Embryonic facial prominence (tissue), 1 donor: ENCODE data around the gene KRT17.
"Not testable (repeated sequence)": the region's sequence is repeated elsewhere in the genome, so short reads cannot be mapped to it uniquely, and the experiment has no call there.

Experiments used
- DNase-seq: peaks from one replicate; pipeline ENCODE4 v3.0.0-alpha.2; 2016; ENCODE audit errors: extremely low spot score

The KRT17 gene

DNA sequence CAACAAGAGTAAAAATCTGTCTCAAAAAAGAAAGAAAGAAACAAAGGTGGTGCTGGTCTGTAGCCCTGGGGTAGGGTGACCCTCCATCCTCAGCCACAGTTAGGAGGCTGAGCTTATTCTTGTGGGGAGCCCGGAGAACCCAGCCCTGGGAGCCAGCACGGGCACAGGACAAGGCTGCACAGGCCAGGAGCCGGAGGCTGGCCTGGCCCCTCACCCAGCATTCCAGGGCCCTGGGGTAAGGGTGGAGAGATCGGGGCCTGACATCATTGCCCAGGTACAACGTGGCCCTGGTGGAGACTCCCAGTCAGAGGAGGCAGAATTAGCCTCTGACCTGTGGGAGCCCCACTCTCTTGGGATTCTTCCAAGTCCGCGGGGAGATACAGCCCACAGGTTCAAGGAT, 10.3 kb upstream of the KRT17 start:
- no peak for DNase-seq

DNA sequence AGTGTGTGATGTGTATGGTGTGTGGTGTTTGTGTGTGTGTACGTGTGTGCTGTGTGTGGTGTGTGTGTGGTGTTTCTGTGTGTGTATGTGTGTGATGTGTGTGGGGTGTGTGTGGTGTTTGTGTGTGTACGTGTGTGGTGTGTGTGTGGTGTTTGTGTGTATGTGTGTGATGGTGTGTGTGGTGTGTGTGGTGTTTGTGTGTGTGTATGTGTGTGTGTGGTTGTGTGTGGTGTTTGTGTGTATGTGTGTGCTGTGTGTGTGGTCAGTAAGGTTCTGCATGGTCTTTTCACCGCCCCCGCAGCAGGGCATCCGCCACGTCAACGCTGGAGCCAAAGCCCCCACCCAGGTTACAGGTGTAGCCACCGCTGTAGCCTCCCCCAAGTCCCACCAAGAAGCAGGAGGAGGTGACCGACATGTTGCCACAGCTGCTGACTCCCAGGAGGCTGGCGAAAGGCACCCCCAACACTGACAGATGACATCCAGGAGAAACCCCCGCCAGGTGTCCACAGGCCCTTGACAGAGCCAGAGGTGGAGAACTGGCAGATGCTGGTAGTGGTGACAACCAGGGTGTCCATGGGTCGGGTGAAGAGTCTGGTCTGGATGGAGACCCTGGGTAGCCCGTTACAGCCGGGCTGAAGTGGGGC, 9.3 kb upstream of the KRT17 start:
- no peak for DNase-seq

DNA sequence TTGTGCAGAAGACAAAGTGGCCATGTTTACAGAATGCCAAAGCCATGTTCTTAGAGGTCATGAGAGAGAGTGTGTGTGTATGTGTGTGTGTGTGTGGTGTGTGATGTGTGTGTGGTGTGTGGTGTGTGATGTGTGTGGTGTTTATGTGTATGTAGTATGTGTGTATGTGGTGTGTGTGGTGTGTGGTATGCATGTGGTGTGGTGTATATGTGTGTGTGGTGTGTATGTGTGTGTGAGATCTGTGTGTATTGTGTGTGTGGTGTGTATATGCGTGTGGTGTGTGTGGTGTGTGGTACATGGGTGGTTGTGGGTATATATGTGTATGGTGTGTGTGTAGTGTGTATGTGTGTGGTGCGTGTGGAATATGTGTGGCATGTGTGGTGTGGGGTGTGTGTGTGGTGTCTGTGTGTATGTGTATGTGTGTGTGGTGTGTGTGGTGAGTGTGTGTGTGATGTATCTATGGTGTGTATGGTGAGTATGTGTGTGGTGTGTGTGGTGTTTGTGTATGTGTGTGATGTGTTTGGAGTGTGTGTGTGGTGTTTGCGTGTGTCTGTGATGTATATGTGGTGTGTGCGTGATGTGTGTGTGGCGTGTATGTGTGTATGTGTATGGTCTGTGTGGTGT, 8.2 kb upstream of the KRT17 start:
- no peak for DNase-seq

DNA sequence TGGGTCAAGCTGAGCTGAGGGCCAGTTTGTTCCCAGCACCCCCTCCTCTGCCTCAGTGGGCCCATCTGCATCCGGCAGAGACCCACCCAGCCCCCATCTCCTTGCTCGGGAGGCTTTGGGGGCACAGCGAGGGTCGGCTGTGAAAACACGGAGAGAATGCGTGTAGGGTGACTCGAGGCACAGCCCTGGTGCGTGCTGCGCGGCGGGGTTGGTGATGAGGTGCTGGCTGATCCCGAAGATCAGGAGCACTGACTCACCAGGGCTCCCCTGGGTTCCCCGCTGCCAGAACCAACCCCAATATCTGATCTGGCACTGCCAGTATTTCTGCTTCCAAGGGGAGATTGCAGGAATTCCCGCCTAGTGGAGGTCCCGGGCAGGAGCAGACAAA, 7.5 kb upstream of the KRT17 start:
- DNase-seq: no peak

DNA sequence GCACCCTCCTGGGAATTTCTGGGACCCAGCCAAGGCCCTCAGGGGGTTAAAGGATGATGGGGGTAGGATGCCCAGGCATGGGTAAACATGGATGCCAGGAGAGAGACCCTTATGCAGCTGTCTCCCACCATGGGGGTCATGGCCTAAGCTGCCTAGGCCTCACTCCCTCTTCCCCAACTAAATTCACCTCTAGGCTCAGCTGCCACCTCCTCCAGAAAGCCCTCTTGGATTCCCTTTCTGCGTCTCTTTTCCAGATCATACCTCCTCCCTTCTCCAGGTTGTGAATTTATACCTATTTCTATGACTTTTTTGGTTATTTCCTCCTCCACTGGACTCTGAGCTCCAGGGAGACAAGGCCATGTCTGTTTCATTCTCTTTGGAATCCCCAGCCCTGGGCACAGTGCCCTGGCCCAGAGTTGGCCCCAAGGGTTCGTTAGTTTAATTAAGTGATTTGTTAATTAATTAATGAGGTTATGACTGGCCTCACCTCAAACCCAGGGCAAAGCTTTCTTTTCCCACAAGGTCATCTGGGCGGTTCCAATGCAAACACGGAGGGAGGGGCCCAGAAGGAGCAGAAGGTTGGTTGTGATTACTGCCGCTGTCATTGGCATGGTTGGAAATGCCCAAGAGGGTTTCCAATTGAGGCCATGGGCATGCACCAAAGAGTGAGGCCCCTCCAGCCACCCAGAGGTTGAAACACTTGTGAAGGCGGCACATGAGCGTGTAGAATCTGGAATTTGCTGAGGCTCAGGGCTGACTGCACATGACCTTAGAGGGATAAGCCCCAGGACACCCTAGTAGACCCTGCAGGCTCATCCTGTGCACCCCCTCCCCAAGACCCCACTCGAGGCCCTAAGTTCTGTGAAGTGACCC, 6.9 kb upstream of the KRT17 start:
- DNase-seq: no peak

DNA sequence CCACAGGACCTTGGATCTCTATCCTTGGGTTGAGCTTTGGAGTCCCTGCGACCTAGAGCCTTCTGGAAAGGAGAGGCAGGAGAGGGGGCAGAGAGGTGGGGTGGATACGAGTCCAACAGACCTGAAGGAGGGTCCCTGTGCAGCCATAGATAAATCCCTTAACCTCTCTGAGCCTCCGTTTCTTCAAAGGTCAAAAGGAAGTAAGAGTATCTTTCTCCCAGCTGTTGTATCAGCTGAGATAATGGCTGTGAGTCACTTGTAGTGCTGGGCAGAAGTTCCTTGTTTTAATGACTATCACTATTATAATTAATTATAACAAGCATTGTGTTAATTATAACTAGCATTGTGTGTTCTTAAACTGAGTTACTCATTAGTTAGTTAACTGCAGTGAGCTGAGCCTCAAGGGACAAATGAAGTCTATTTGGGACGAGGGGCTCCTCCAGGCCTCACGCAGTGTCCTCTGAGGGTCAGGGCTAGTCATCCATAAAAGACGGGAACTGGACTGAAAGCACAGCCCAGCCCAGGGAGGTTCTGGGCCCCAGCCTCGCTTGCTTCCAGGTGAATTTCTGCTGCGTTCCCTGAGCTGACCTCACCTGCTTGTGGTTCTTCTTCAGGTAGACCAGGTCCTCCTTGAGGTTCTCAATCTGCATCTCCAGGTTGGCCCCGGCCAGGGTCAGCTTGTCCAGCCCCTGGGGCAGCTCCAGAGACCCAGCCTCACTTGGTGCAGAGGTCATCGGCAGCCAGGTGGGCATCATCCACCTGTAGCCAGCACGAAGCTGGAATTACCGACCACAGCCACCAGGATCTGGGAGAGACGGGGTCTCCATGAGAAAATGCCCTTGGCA, 5.7 kb upstream of the KRT17 start:
- DNase-seq: no peak

DNA sequence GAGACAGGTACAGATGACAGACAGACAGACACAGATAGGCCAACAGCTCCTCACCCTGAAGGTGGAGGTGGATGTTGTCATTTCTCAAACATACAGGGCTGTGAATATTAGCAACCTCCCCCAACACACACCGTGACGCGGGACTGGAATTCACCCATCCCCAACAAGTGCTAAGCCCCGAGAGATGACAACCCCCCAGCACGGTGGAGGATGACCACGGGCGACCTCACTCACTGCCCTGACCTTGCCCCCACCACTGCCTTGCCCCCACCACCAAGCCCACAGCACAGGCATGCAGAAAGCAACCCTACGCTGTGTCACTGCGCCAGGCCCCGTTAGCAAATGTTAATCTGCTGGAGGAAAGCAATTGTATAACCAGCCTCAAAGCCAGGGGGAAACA, 4.9 kb upstream of the KRT17 start:
- DNase-seq: no peak

DNA sequence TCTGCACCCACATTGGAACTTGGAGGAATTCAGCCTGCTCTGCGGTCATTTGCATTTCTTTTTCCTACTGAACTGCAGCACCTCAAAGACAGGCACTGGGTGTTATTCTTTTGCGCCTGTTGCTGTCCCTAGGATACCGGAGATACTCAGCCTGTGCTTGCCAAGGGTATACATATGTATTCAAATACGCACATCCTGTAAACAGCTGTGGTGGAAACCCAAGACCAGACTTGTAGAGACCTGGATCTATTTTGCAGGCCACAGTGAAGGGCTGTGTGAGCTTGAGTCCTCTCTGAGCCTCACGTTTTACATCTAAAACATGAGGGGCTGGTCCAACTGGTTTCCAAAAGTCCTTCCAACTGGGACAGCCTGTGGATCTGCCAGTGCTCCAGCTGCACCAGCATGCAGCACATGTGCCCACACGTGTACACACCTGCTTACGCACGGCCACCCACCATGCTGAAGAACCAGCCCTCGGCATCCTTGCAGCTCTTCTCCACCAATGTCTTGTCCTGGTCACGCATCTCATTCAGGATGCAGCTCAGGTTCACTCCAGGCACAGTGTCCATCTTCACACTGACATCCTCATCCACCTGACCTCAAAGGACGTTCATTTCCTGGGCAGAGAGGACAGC, 4.4 kb upstream of the KRT17 start:
- not testable (repeated sequence) for DNase-seq

DNA sequence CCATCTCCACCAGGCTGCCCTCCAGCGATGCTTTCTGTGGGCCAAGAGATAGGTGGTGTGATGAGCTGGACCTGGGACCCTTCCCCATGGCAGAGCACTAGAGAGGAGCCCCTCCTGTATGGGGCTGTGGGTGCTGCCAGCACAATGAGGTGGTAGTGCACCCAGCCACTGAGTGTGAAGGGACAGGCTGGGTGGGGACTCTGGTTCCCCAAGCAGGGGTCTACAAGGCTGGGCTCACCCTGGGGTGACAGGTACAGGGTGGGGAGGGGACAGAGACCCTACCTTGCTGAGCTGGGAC, 3.6 kb upstream of the KRT17 start:
- DNase-seq: not testable (repeated sequence)

DNA sequence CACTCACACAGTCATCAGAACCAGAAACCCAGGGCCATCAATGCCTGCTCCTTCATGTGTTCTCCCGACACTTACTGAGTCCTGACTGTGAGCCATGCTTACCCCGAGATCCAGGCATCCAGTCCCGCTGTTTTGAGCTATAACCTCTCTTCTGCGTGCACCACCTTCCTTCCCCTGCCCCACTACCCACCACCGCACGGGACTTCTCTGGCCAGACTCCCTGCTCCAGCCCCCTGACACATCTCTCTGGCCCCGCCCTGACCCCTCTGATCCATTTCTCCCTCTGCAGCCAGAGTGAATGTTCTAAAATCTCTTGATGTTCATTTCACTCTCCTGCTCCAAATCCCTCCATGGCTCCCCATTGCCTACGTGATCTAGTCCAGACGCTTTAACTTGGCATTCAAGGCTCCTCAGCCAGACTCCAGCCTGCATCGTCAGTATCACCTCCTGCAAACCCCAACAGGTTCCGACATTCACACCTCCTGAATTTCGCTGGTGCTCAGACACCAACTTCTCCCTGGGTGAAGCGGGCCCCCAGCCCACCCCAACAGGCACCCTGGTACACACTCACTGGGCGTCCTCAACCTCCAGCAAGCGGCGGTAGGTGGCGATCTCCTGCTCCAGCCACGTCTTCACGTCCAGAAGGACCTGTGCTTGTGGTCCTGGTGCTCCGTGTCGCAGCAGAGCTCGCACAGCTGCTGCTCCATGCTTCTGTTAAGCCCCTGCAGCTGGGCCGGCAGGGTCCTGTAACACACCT, 3.1 kb upstream of the KRT17 start:
- no peak for DNase-seq

DNA sequence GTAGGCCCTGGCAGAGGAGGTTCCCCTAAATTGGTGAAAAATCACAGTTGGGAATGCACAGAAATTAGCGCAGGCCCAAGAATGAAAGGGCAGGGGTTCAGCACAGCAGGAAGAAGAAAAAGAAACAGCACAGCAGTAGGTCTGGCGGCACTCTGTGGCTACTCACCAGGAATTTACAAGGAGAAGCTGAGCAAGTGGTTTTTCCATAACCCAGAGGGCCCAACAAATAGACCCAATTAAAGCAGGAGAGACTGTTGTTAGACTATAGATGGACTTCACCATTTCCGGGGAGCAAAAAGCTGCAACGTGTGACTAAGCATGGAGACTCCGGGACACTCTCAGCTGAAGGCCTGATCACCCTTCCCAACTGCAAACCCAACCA, 2.5 kb upstream of the KRT17 start:
- not testable (repeated sequence) for DNase-seq

DNA sequence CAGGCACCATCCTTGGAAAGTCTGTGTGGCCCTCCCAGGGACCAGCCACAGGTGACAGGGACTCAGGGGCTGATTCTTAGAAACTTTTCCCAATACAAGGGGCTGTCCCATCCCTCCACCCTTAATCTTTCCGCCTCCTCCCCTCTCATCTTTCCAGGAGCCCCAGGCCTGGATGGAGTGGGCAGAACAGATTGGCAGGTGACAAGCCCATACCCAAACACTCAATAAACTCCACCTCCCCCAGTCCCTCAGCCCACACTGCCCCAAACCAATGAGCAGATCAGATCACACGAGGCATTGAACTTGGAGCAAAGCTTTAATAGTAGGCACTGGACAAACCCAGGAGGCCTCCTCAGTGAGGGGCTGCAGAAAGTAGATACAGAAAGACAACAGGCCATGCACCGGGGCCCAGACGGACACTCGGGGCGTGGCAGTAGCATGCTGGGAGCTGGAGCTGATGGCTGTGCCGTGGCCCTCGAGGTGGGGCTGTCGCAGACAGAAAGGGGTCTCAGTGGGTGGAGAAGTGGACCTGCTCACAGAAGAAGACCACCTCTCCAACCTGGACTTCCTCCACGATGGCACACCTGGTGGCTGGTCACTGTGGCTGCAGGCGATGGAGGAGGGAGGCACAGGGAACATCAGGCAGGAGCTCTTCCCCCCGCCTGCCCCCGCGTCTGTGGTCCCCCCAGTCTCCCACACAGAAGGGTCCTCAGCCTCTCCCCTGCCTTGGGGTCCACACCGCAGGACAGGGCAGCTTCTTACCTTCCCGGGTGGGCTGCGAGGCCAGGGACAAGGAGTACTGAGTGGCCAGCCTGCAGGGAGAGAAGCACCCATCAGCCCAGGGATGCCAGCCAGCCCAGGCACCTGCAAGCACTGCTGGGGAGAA, 1.9 kb upstream of the KRT17 start:
- not testable (repeated sequence) for DNase-seq

DNA sequence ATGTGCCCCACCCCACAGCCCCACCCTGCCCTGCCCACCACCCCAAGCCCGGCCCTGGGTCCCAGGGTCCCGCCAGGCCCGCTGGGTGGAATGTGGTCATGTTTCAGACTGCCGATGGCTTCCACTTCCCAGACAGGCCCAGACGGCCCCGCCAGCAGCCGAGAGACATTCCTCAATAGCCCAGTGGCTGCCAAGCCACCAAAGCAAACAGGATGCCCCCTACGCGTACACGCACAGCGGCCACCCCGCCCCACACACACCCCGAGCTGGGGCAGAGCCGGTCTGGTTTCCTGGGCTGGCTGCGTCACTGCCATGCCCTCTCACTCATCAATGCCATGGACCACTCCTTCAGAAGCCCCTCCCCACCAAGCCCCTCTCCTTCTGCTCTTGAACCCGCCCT, 1.2 kb upstream of the KRT17 start:
- DNase-seq: no peak

DNA sequence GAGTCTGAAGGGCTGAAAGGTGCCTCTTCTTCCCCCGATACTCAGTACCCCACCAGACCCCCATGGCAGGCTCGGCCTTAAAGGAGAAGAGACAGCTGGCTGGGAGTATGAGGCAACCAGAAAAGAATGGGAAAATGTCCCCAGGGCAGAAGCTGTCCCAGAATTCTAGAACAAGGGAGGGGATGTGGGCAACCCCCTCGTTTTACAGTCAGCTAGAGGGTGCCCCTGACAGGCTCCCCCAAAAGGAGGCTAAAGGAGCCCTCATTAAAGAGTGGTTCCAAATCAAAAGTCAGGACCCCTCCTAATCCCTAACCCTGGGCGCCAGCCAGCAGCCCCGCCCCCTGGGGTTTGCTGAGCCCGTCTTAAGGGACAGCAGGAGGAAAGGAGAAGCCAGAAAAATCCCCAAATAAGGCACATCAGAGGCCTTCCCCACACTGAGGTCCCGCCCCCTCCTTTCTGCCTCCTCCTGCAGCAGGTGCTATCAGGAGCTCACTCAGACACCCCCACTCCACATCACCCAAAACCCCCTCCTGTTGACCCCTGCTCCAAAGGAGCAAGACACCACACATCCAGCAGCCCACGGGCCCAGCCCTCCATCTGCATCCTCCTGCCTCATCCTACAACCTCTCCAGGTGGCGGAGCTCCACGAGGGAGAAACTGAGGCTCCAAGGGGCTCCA, 1.1 kb downstream of the KRT17 start:
- not testable (repeated sequence) for DNase-seq

DNA sequence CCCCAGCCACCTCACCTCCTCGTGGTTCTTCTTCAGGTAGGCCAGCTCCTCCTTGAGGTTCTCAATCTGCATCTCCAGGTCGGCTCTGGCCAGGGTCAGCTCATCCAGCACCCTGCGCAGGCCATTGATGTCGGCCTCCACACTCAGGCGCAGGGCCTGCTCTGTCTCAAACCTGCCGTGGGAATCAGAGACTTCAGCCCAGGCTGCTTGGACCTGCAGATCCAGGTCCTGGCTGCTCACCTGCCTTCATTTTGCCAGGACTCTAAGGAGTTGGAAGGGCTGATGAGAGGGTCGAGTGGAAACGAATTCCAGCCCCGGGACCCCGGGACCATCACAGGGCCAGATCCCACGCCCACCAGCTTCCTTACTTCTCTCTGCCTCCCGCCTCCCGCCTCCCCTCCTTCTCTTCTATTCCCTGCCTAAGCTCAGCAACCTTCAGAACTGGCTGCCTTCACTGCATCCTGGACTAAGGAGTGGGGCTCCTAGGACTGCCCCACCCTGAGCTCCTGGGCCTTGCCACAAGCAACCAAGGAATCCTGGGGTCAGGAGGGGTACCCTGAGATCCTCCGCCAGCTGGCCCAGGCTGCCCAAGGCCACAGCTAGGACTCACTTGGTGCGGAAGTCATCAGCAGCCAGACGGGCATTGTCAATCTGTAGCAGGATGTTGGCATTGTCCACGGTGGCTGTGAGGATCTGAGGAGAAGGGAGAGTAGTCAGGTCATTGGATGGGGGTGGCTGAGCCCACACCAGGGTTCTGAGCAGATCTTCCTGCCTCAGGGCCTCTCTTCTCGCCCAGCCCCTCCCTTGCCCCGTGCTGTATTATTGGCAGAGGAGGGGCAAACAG, 1.8 kb downstream of the KRT17 start:
- not testable (repeated sequence) for DNase-seq

DNA sequence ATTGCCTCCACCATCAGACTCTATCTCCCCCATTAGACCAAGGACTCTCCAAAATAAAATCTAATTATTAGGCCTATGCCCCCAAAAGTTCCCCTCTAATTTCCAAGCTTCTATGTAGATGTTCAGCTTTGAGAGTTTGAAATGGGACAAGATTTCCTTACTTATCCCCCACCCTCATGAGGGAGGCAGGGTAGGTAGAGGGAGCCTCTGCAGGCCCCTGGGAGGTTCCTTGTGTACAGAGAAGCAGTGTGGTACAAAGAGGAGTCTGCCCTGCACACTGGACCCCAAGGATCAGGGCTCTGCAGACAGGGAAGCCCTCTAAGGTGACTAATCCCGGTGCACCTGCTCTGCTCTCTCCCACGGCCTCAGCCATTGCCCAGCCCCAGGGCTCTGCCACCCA, 2.5 kb downstream of the KRT17 start:
- no peak for DNase-seq

DNA sequence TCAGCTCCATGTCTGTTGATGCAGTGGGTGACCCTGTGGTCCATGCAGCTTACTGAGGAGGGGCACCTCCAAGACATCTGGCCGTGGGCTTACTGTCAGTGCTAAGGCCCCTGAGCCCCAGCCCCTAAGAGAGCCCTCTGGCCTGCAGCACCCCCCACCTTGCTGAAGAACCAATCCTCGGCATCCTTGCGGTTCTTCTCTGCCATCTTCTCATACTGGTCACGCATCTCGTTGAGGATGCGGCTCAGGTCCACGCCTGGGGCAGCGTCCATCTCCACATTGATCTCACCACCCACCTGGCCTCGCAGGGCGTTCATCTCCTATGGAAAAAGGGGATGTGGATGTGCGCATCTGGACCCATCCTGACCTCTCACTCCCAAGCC, 2.9 kb downstream of the KRT17 start:
- not testable (repeated sequence) for DNase-seq
